Heart left ventricle (tissue), 16 donors: Measurements from ENCODE around the gene TINAGL1. TPM values are rescaled to one million over a fixed set of nuclear protein-coding genes. Genes with fewer than 3 reads are reported as not detected.

ENCODE experiments used
- ATAC-seq, 4 donors: fragments of 200-7000 bp; cut with Tn5 transposase; one replicate each; pipeline ENCODE4 v1.9.1; 2020 to 2022; ENCODE audit warnings: moderate library complexity in 4 of 4, mild to moderate bottlenecking in 3 of 4, moderate number of reproducible peaks in 1 of 4
- DNase-seq, 5 donors: peaks; one replicate each; pipeline ENCODE4 v3.0.0-alpha.2; 2020
- H3K27ac ChIP-seq, 12 donors: fragments of 200-600 bp; sonication (generic) in 4 of 12; one replicate each; pipeline versions ENCODE4 v1.5.0 to v1.8.0; 2016 to 2022; ENCODE audit warnings: mild to moderate bottlenecking in 2 of 12
- H3K27me3 ChIP-seq, 9 donors: fragments of 200-600 bp; sonication (generic) in 2 of 9; one replicate each; pipeline versions ENCODE4 v1.5.1 to v1.8.0; 2016 to 2022; ENCODE audit warnings: mild to moderate bottlenecking in 3 of 9
- H3K36me3 ChIP-seq, 9 donors: fragments of 200-600 bp; sonication (generic) in 2 of 9; one replicate each; pipeline versions ENCODE4 v1.5.0 to v1.8.0; 2018 to 2022; ENCODE audit warnings: mild to moderate bottlenecking in 2 of 9
- H3K4me1 ChIP-seq, 12 donors: fragments of 200-600 bp; sonication (generic) in 4 of 12; one replicate each; pipeline versions ENCODE4 v1.5.0 to v1.8.0; 2016 to 2022; ENCODE audit warnings: mild to moderate bottlenecking in 3 of 12
- H3K4me3 ChIP-seq, 12 donors: fragments of 200-600 bp; sonication (generic) in 4 of 12; one replicate each; pipeline versions ENCODE4 v1.5.0 to v1.8.0; 2017 to 2022; ENCODE audit warnings: mild to moderate bottlenecking in 9 of 12, moderate library complexity in 4 of 12
- H3K9me3 ChIP-seq, 12 donors: fragments of 200-600 bp; sonication (generic) in 4 of 12; one replicate each; pipeline versions ENCODE4 v1.5.0 to v1.8.0; 2016 to 2022; ENCODE audit warnings: mild to moderate bottlenecking in 1 of 12
- POLR2A ChIP-seq, 2 donors: fragments of 450-650 bp; IDR thresholded peaks; one replicate each; pipeline ENCODE4 v1.6.1; 2017; ENCODE audit warnings: antibody characterized with exemption in 2 of 2, mild to moderate bottlenecking in 2 of 2, moderate library complexity in 2 of 2
- WGBS, 4 donors: extraction: QIAGEN DNeasy Blood & Tissue Kit in 2 of 4; methylation state at CpG; one replicate each; pipeline versions ENCODE4 v1.1.5 to v1.1.7; 2013 to 2018; 5-methylcytosine and 5-hydroxymethylcytosine counted together
- intact Hi-C, 10 donors: fragments of 100-400 bp; cut with DNase I; formaldehyde crosslinking; loops; one replicate each; pipeline versions ENCODE4 v1.11.1 to v1.14.2; 2022
- polyA plus RNA-seq, 2 donors: library from polyadenylated mRNA; stranded (reverse); fragments of 200-250 nt; gene quantifications; one replicate each; pipeline ENCODE4 v1.2.3, GENCODE V29; 2013
- total RNA-seq, 9 donors: library from RNA; depleted of rRNA in 2 of 9; stranded (reverse); fragments of >200 nt in 2 of 9; fragmentation: NEBNext Ultra II Directional in 3 of 9; extraction: Animal tissue kit (Norgen Biotek cat#: 25700) in 3 of 9; gene quantifications; one replicate each; pipeline versions ENCODE4 v1.1.0 to v1.2.4, GENCODE V29; 2016 to 2023
- TF ChIP-seq, protein P1 (sequence below), 12 donors: fragments of 200-600 bp; sonication (generic) in 4 of 12; IDR thresholded peaks; one replicate each; pipeline versions ENCODE4 v1.5.0 to v1.8.0; 2018 to 2022; ENCODE audit warnings: antibody characterized with exemption in 12 of 12, mild to moderate bottlenecking in 5 of 12
- donor health status: ischemic (EF 13 %, LVEDD 7.1; RV severe dilation, severe dysfunction).
- donor health status: healthy with polysubstance abuse.
- donor health status: DM: no; HTN: yes; CAD: no.
- donor health status: DM: no; HTN: no; CAD: no.
- donor health status: ischemic (EF 25% LVEDD 6.9; RV normal size, moderate dysfunction).
- donor health status: ischemic (EF 25% LVEDD 5.7; RV mildly dilated, moderate dysfunction).
- donor health status: healthy.
- donor health status: DM: yes; HTN: yes; CAD: no.
- donor health status: ischemic (EF 35%, LVEDD 5.7; RV mildly dilated, moderate dysfunction).
- donor health status: nonischemic (EF 11% LVEDD 7.7; RV severe dilation, severe dysfunction).
- donor health status: DM: yes; HTN: yes; CAD: no.
- donor health status: PGD.
- donor health status: ischemic (EF 29% LVEDD 5.4; RV normal size, mild dysfunction).
- donor health status: nonischemic (EF 23%, LVEDD 6.1; RV moderate dilation, normal function).

TINAGL1 gene
- total and polyA plus RNA-seq, 11 donors: 136 to 697 (median 204) TPM

DNA sequence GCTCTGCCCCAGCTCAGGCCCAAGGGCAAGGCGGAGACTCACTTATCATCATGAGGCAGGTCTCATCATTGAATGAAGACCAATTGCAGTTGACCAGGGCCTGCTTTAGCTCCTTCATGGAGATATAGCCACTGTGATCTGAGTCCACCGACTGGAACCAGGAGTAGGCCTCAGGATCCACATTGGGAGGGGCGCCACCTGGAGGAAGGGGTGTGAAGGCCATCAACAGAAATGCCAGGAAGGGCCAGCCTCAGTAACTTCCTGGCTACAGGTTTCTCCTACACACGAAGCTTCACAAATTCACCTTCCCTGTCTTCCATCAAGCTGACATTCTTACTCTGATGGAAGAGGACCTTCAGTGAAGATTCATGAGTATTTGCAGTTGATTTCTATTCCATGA is 56.8 kb downstream of the TINAGL1 start:
- peaks cover 0 to 95% (median 46%) of the 10 kb centered on the region in 12 donors for H3K4me1 ChIP-seq
- TF ChIP-seq, protein P1, sequence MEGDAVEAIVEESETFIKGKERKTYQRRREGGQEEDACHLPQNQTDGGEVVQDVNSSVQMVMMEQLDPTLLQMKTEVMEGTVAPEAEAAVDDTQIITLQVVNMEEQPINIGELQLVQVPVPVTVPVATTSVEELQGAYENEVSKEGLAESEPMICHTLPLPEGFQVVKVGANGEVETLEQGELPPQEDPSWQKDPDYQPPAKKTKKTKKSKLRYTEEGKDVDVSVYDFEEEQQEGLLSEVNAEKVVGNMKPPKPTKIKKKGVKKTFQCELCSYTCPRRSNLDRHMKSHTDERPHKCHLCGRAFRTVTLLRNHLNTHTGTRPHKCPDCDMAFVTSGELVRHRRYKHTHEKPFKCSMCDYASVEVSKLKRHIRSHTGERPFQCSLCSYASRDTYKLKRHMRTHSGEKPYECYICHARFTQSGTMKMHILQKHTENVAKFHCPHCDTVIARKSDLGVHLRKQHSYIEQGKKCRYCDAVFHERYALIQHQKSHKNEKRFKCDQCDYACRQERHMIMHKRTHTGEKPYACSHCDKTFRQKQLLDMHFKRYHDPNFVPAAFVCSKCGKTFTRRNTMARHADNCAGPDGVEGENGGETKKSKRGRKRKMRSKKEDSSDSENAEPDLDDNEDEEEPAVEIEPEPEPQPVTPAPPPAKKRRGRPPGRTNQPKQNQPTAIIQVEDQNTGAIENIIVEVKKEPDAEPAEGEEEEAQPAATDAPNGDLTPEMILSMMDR (IDR thresholded peaks at IDR 0.05): peak in 11 of 12 donors; percentile 17 to 48 (median 36)
- TF ChIP-seq POLR2A (IDR thresholded peaks at IDR 0.05): no peak
- H3K9me3 ChIP-seq: no peaks in the 10 kb centered on the region
- no peak for ATAC-seq
- no peaks in the 10 kb centered on the region for H3K27me3 ChIP-seq
- DNase-seq: no peak
- intact Hi-C loops: loop anchor here in 1 of 10 donors (10.0 kb wide), 1 partner anchor 248 kb away; no protein-coding TSS in a partner anchor
- peak overlapping the region in 4 of 12 donors; percentile 75 to 95 (median 91) for H3K27ac ChIP-seq
- no peak overlapping the region for H3K4me3 ChIP-seq
- peaks cover 0 to 75% (median 69%) of the 10 kb centered on the region in 9 donors for H3K36me3 ChIP-seq
- 54 to 71% (median 59%) methylated on average over 4 of the region's 4 CpGs for WGBS, 4 donors

Other genes starting within 250 kb of the TINAGL1 start
- 1,000 to 10,000 TPM; 2,591 to 6,997 (median 5,230) TPM for gene FABP3, start 203.4 kb upstream of the TINAGL1 start, total RNA-seq
- gene FABP3, start 203.4 kb upstream of the TINAGL1 start, polyA plus RNA-seq: over 10,000 TPM in 1 of 2 donors, 1,000 to 10,000 TPM in 1; 4,008 to 10,560 TPM
- 1 to 10 TPM in 8 of 9 donors, under 1 TPM in 1; 0.94 to 8.5 (median 2.2) TPM for gene SERINC2, start 163.3 kb upstream of the TINAGL1 start, total RNA-seq
- gene SERINC2, start 163.3 kb upstream of the TINAGL1 start, polyA plus RNA-seq: 1 to 10 TPM; 2.7 to 5.4 TPM
- gene HCRTR1, start 41.2 kb downstream of the TINAGL1 start, total RNA-seq: under 1 TPM in 5 of 9 donors, not detected in 4; 0.21 to 0.82 (median 0.30) TPM
- under 1 TPM; 0.24 to 0.50 TPM for gene HCRTR1, start 41.2 kb downstream of the TINAGL1 start, polyA plus RNA-seq
- 10 to 100 TPM; 32.2 to 55.4 (median 42.4) TPM for gene PEF1, start 68.4 kb downstream of the TINAGL1 start, total RNA-seq
- gene PEF1, start 68.4 kb downstream of the TINAGL1 start, polyA plus RNA-seq: 100 to 1,000 TPM in 1 of 2 donors, 10 to 100 TPM in 1; 36.1 to 106 TPM
- gene COL16A1, start 127.5 kb downstream of the TINAGL1 start, total RNA-seq: 10 to 100 TPM; 10.1 to 24.1 (median 13.1) TPM
- 10 to 100 TPM in 1 of 2 donors, 1 to 10 TPM in 1; 7.5 to 15.8 TPM for gene COL16A1, start 127.5 kb downstream of the TINAGL1 start, polyA plus RNA-seq
- 10 to 100 TPM in 4 of 9 donors, 1 to 10 TPM in 5; 4.7 to 18.5 (median 9.6) TPM for gene ADGRB2, start 187.8 kb downstream of the TINAGL1 start, total RNA-seq
- 10 to 100 TPM in 1 of 2 donors, 1 to 10 TPM in 1; 1.1 to 11.5 TPM for gene ADGRB2, start 187.8 kb downstream of the TINAGL1 start, polyA plus RNA-seq
- gene SPOCD1, start 239.5 kb downstream of the TINAGL1 start, total RNA-seq: 1 to 10 TPM in 1 of 9 donors, under 1 TPM in 4, not detected in 4; 0.19 to 2.9 (median 0.46) TPM
- gene SPOCD1, start 239.5 kb downstream of the TINAGL1 start, polyA plus RNA-seq: under 1 TPM in 1 of 2 donors, not detected in 1; 0.36 TPM